Smooth muscle cell of trachea (primary cell): Measurements from ENCODE around the gene ZNF490. TPM values are rescaled to one million over a fixed set of nuclear protein-coding genes. Genes with fewer than 3 reads are reported as not detected.

ENCODE experiments used
- total RNA-seq: library from RNA; depleted of rRNA; stranded (reverse); fragments of >200 nt; gene quantifications from 2 replicates; pipeline ENCODE4 v1.2.1, GENCODE V29; 2014

ZNF490 gene
- 11.7 and 12.1 TPM in 2 replicates for total RNA-seq

DNA sequence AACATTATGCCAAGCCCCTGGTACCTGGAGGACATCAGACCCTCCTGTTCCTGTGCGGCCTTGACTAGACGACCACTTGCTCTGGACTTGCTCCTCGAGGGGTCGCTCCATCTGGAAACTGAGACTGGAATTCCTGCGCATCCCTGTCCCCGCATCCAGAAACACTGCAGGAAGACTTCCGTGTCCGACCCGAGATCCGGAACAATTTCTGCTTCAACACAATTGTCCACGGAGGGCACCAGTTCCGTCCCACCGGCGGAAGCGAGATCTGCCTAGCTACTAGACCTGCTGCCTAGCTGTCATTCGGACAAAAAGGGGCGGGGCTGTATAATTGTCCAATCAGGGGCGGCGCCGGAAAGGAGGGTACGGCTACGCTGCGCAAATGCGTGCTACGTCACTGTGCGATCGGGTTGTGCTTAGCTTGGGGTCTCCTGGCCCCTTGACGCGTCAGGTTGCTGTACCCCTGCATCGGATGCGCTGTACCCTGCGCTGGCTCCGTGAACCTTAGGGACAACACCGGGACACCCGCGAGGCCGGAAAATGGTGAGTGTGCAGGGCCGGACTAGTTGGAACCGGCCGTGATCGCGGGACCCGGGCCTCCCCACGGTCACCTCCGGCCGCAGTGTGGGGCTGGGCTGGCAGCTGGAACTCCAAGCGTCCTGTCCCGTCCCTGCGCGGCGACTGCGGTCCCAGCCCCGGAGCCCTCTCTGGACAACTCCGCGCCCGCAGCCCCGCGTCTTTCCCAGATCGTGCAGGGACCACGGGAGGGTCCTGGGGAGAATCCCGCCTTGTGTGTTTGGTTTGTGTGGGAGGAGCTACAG, at the start of gene ZNF490, which contains the start of gene ZNF791:
TSS of gene ZNF490 (minus strand) at position 274 of the 821 bp plus-strand sequence. CDS start at position 141, 133 bp downstream.
TSS of gene ZNF791 (plus strand) at position 381 of the 821 bp plus-strand sequence. CDS start at position 541, 160 bp downstream.

DNA sequence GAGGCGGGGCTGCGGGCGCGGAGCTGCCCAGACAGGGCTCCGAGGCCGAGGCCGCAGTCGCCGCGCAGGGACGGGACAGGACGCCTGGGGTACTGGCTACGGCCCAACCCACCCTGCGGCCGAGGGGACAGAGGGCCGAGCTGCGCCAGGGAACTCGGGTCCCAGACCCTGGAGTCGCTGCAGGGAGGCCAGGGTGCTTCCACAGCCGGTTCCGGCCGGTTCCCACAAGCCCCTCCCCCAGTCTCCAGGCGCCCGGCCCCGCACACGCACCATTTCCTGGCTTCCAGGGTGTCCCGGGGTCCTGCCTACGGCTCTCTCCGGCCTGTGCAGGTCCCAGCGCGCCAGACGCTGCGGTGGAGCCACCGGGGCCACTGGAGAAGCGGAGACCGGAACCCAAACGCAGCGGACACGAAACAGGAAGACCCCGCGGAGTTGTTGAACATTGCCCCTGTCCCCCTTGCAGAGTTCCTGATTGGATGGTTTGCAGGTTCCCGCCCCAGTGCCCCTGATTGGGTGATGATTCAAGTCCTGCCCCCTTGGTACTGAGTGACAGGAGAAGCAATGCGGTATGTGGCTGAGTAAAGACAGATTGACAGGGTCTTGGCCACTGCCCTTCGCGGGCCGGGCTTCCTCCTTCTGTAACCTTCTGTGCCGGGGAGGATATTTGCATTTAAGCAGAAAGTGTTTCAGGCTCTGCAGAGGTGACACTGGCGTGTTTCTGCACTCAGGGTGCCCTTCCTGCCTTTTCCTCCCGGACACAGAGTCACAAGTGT, 59.4 kb downstream of the ZNF490 start, which contains the start of gene ZNF564:
TSS of gene ZNF564 (minus strand) at position 423 of the 773 bp plus-strand sequence. CDS start at position 273, 150 bp downstream.

Other genes starting within 250 kb of the ZNF490 start
- gene ZNF442, start 245.1 kb downstream of the ZNF490 start, total RNA-seq, result 3.5 and 3.9 TPM in 2 replicates
- 1.5 and 3.1 TPM in 2 replicates for gene ZNF799, start 209.5 kb downstream of the ZNF490 start, total RNA-seq
- 2.0 and 2.8 TPM in 2 replicates for gene ZNF443, start 169.8 kb downstream of the ZNF490 start, total RNA-seq
- 3.5 and 4.1 TPM in 2 replicates for gene ZNF709, start 126.0 kb downstream of the ZNF490 start, total RNA-seq
- gene ZNF564, start 59.3 kb downstream of the ZNF490 start, total RNA-seq, result 8.3 and 9.3 TPM in 2 replicates
- 11.1 and 18.6 TPM in 2 replicates for gene ZNF791, start 107 bp upstream of the ZNF490 start, total RNA-seq
- gene MAN2B1, start 55.9 kb upstream of the ZNF490 start, total RNA-seq, result 34.5 and 56.2 TPM in 2 replicates
- gene WDR83, start 56.0 kb upstream of the ZNF490 start, total RNA-seq, result 10.6 and 14.4 TPM in 2 replicates
- 55.3 and 56.6 TPM in 2 replicates for gene DHPS, start 71.1 kb upstream of the ZNF490 start, total RNA-seq
- not detected in 2 replicates for gene GNG14, start 77.2 kb upstream of the ZNF490 start, total RNA-seq
- 4.6 and 8.3 TPM in 2 replicates for gene FBXW9, start 85.8 kb upstream of the ZNF490 start, total RNA-seq
- gene TNPO2, start 113.1 kb upstream of the ZNF490 start, total RNA-seq, result 37.8 and 50.0 TPM in 2 replicates
- 124 and 148 TPM in 2 replicates for gene TRIR, start 123.9 kb upstream of the ZNF490 start, total RNA-seq
- gene GET3, start 126.7 kb upstream of the ZNF490 start, total RNA-seq, result 93.5 and 107 TPM in 2 replicates
- gene BEST2, start 141.0 kb upstream of the ZNF490 start, total RNA-seq, result 0.15 TPM in 1 of 2 replicates, not detected in the other
- gene HOOK2, start 164.7 kb upstream of the ZNF490 start, total RNA-seq, result 24.9 and 28.0 TPM in 2 replicates
- gene JUNB, start 180.7 kb upstream of the ZNF490 start, total RNA-seq, result 81.4 and 95.3 TPM in 2 replicates
- 166 and 183 TPM in 2 replicates for gene PRDX2, start 191.0 kb upstream of the ZNF490 start, total RNA-seq
- gene THSD8, start 191.3 kb upstream of the ZNF490 start, total RNA-seq, result 0.99 TPM in 1 of 2 replicates, not detected in the other
- gene RNASEH2A, start 195.8 kb upstream of the ZNF490 start, total RNA-seq, result 7.6 and 60.4 TPM in 2 replicates
- not detected in 2 replicates for gene RTBDN, start 223.8 kb upstream of the ZNF490 start, total RNA-seq
- 0.15 and 3.3 TPM in 2 replicates for gene MAST1, start 227.7 kb upstream of the ZNF490 start, total RNA-seq